H7 (cell line): ENCODE measurements around the gene CBX8. TPM values are rescaled to one million over a fixed set of nuclear protein-coding genes. Genes with fewer than 3 reads are reported as not detected.

ENCODE experiments used
- DNase-seq: peaks from one replicate; pipeline ENCODE4 v3.0.0; 2012
- H3K27me3 ChIP-seq: 2 replicates; pipeline ENCODE4 v1.6.0; 2011; ENCODE audit warnings: mild to moderate bottlenecking, low read length; ENCODE audit not compliant: control insufficient read depth, insufficient read depth
- H3K36me3 ChIP-seq: replicated peaks from 2 replicates; pipeline ENCODE4 v1.5.1; 2011; ENCODE audit warnings: low read length; ENCODE audit not compliant: control insufficient read depth, insufficient read depth
- H3K4me3 ChIP-seq: 2 replicates; pipeline ENCODE4 v1.5.1; 2011; ENCODE audit warnings: low read depth, mild to moderate bottlenecking, control low read depth, low read length, moderate library complexity; ENCODE audit not compliant: insufficient read depth
- total RNA-seq: library from RNA; depleted of rRNA; stranded (reverse); fragments of >200 nt; shearing (Covaris generic); gene quantifications from 2 replicates; pipeline ENCODE4 v1.2.3, GENCODE V29; 2014

CBX8 gene
- total RNA-seq, 1 experiment from 2014 or later = 1.4 TPM

- peak; percentile 88 for DNase-seq
- Histone ChIP-seq H3K36me3 (no peaks in the 10 kb centered on the region), H3K4me3 (peak overlapping the region; percentile 50), H3K27me3 (peaks cover 85% of the 10 kb centered on the region)
Observed at GRCh38 chr17:79838522-79839274, 41.8 kb upstream of the CBX8 start.

- H3K27me3 ChIP-seq = peaks cover 85% of the 10 kb centered on the region
- DNase-seq = peak; percentile 56
- H3K36me3 ChIP-seq = no peaks in the 10 kb centered on the region
- peak overlapping the region; percentile 50 for H3K4me3 ChIP-seq
Observed at GRCh38 chr17:79837888-79838521, 41.1 kb upstream of the CBX8 start.

GRCh38 chr17:79836972-79837887, 40.4 kb upstream of the CBX8 start:
- H3K27me3 ChIP-seq = peaks cover 85% of the 10 kb centered on the region
- peak overlapping the region; percentile 50 for H3K4me3 ChIP-seq
- no peaks in the 10 kb centered on the region for H3K36me3 ChIP-seq
- peak; percentile 83 for DNase-seq

GRCh38 chr17:79836510-79836971, 39.7 kb upstream of the CBX8 start:
- Histone ChIP-seq H3K36me3 (no peaks in the 10 kb centered on the region), H3K4me3 (peak overlapping the region; percentile 25), H3K27me3 (peaks cover 85% of the 10 kb centered on the region)
- DNase-seq = peak; percentile 62

DNA sequence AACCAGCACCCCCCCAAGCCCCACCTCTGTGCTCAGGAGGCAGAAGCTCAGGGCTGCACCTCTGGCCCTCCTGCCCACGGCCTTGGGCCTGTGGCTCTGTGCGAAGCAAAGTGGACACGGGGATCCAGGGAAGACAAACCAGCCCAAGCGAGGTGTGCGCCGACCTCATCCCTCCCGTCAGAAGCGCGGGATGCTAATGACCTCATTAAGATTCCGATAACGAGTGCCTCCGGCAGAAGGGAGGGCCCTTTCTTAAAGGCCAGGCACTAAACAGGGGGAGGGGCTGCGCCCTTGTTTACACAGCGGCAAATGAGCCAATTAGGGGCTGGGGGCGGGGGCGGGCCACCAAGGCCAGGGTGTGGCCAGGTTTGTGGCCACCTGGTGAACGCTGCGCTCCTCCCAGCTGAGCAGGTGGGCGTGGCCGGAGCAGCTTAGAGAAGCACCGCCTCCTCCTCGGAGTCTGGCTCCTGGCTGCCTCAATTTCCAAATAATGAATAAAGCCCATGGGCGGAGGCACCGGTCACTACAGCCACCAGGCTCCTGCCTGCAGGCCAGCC, 39.2 kb upstream of the CBX8 start:
- Histone ChIP-seq H3K36me3 (no peaks in the 10 kb centered on the region), H3K4me3 (peak overlapping the region; percentile 25), H3K27me3 (peaks cover 85% of the 10 kb centered on the region)
- peak; percentile 94 for DNase-seq

- Histone ChIP-seq H3K27me3 (peaks cover 85% of the 10 kb centered on the region), H3K36me3 (no peaks in the 10 kb centered on the region), H3K4me3 (peak overlapping the region; percentile 16; the same call in 1 of the 2 replicates)
- DNase-seq = peak; percentile 87
Observed at GRCh38 chr17:79835470-79835899, 38.6 kb upstream of the CBX8 start.

DNA sequence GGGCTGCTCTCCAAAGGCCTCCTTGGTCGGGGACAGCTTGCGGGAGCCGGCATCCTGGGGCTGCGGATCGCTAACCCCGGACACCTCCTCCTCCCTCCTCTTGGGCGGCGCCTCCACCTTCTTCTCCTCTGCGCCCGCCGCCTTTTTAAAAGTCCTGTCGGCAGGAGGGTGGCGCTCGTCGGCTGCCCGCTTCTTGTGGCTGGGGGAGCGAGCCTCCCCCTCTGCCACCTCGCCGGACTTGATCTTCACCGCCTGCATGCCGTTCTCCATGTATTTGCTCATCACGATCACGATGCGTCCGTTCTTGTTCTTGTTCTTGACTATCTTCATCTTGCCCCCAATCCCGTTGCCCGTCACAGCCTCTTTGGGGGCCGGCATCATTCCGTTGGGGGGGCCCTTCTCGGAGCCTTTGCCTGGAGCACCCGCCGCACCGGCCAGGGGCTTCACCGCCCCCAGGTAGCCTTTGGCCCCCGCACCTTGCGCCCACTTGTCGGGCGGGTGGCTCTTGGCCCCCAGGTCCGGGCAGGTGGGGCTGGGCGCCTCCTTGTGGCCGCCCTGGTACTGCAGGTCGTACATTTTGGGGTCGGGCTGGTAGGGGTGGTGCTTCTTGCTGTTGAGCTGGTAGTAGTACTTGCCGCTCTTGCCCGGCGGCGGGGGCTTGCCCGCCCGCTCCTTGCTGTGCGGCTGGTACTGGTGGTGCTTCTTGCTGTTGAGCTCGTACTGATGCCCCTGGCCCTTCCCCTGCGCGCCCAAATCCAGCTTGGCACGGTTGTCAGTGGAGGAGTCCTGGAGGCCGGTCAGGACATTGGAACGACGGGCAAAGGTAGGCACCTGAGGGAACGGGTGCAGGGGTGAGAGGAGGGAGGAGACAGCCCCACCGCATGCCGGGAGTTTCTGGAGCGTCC, 37.9 kb upstream of the CBX8 start:
- peak; percentile 94 for DNase-seq
- peaks cover 85% of the 10 kb centered on the region for H3K27me3 ChIP-seq
- H3K36me3 ChIP-seq = no peaks in the 10 kb centered on the region
- no peak overlapping the region for H3K4me3 ChIP-seq

DNA sequence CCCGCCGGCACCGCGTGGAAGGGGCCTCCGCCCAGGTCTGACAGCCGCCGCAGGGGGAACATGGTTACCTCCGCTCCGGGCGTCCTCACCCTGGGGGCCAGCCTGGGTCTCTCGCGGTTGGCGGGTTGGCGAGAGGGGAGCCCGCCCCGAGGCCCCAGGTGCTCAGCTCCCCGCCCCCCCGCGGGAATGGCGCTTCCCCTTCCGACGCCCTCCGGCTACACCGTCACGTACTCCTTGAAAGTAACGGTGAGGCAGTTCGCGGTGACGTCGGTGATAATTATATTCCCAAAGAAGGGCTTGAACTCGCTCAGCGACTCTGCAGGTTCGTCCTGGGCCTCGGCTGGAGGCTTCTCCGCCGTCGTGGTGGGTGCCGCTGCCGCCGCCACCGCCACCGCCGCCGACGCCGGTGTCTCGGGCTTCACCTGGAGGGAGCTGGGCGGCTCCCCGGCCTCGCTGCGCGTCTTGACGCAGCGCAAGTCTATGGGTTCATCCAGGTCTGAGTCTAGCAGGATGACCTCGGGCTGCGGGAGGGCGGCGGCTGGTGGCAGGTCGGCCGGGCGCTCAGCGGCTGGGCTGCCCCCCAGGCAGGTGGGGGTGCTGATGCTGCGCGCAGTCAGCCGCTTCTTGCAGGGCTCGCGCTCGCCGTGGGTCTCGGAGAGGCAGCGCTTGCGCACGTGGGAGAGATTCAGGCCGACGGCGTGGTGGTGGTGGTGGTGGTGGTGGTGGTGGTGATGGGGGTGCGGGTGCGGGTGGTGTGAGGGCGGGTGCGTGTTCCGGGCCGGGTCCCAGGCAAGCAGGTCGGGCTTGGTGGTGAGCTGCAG, 37.1 kb upstream of the CBX8 start:
- H3K4me3 ChIP-seq = no peak overlapping the region; the same call in 1 of the 2 replicates
- peaks cover 90% of the 10 kb centered on the region for H3K27me3 ChIP-seq
- DNase-seq = peak; percentile 79
- H3K36me3 ChIP-seq = no peaks in the 10 kb centered on the region

DNA sequence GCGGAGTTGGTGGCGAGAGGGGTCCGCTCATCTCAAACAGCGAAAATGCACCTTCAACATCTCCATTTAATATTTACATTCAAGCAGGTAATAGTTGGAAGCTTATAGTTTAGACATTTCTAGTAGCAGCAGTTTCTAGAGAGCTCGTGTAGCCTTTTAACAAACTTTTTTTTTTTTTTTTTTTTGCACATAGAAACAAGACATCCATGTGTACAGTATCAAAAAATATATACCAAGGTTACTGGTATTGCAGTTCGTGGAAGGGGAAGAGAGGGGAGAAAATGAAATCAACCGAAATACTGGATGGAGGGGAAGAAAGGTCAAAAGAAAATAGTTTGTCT, 36.2 kb upstream of the CBX8 start:
- H3K27me3 ChIP-seq = peaks cover 88% of the 10 kb centered on the region
- no peak overlapping the region for H3K4me3 ChIP-seq
- no peak for DNase-seq
- H3K36me3 ChIP-seq = no peaks in the 10 kb centered on the region

GRCh38 chr17:79832218-79833109, 35.6 kb upstream of the CBX8 start:
- H3K36me3 ChIP-seq = no peaks in the 10 kb centered on the region
- peak; percentile 91 for DNase-seq
- H3K27me3 ChIP-seq = peaks cover 82% of the 10 kb centered on the region
- H3K4me3 ChIP-seq = peak overlapping the region; percentile 33

DNA sequence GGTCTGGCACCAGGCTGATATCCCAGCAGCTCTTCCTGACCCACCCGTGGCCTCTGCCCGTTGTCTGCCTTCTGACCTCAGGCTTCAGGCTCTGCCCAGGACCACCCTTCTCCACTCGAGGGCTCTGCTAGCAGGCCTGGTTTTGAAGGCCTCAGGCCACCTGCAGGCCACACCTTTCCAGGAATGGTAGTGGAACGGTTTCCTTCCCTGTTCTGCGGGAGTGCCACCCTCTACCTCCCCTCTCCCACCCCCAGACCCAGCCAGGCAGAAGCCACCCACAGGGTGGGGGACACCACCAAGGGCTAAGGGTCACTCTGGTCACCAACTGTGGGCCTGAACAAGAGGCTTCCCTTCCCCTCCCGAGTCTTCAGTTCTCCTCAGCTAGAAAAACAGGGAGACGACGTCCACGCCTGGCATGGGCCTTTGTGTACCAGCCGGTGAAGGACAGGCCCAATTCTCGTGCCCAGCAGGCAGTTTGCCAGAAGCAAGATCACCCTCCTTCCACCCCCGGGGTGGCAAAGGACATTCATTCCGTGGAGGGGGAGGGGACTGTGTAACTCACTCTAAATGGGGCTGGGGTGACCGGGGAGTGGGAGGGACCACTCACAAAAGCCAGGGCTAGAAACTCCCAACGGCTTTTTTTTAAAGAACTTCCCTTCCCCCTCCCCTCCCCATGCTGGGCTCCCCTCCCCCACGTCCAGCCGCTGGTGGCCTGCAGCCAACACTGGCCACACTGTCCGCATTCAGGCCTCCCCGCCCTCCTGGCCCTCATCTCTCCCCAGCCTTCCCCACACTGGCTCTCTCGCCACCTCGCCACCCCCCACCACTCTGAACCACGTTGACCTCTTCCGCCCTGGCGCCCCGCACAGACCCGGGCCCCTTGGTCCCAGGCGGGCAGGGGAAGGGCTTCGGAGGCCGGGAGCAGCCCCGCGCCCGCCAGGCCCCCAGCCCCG, 34.7 kb upstream of the CBX8 start:
- peaks cover 76% of the 10 kb centered on the region for H3K27me3 ChIP-seq

More for the DNA sequence above, 34.7 kb upstream of the CBX8 start:
- Histone ChIP-seq H3K36me3 (no peaks in the 10 kb centered on the region), H3K4me3 (peak overlapping the region; percentile 33)
- DNase-seq = peak; percentile 86
